AG04450 (cell line): ENCODE data around the gene PVALEF. TPM values are rescaled to one million over a fixed set of nuclear protein-coding genes. Genes with fewer than 3 reads are reported as not detected.

Source experiments
- CTCF ChIA-PET: fragments of 300-600, 350-600 bp; formaldehyde crosslinking; extraction: SDS; loops from one replicate; lab custom pipeline; 2022; ENCODE audit warnings: antibody characterized with exemption, inconsistent platforms; lab: Charles Lee
- POLR2A ChIA-PET: fragments of 350-600 bp; formaldehyde crosslinking; extraction: SDS; loops from one replicate; lab custom pipeline; 2021; ENCODE audit warnings: antibody characterized with exemption, inconsistent platforms; lab: Yijun Ruan, JAX
- DNase-seq: peaks from one replicate; pipeline ENCODE4 v3.0.0-alpha.2; 2011; ENCODE audit warnings: low read depth, low spot score
- H3K27ac ChIP-seq: one replicate; pipeline ENCODE4 v1.5.1; 2012; ENCODE audit warnings: low read depth, low read length, control low read depth
- H3K27me3 ChIP-seq: one replicate; pipeline ENCODE4 v1.6.0; 2012; ENCODE audit warnings: low read length; ENCODE audit not compliant: control insufficient read depth, insufficient read depth
- H3K4me3 ChIP-seq: 2 replicates; pipeline ENCODE4 v1.5.1; 2011; ENCODE audit warnings: mild to moderate bottlenecking, low read depth, low read length, control low read depth
- H3K9me3 ChIP-seq: 2 replicates; pipeline ENCODE4 v1.5.1; 2012; ENCODE audit warnings: low read length; ENCODE audit not compliant: control insufficient read depth, insufficient read depth
- polyA minus RNA-seq: library from RNA; depleted of rRNA, polyadenylated mRNA; stranded (reverse); fragments of >200 nt; gene quantifications from 2 replicates; pipeline ENCODE4 v1.2.3, GENCODE V29; 2011; rRNA and poly(A)+ RNA removed
- polyA plus RNA-seq: library from polyadenylated mRNA; depleted of rRNA; stranded (reverse); fragments of >200 nt; gene quantifications from 2 replicates; pipeline ENCODE4 v1.2.3, GENCODE V29; 2011; rRNA removed
- TF ChIP-seq, protein P1 (sequence below): IDR thresholded peaks from 2 replicates; pipeline ENCODE4 v1.5.1; 2011; ENCODE audit warnings: low read depth, low read length, control low read depth, inconsistent platforms

The PVALEF gene
- polyA plus RNA-seq (not detected in 2 replicates), polyA minus RNA-seq (not detected in 2 replicates)

- ChIA-PET CTCF (no interaction called here), POLR2A (no interaction called here)
- no peak for DNase-seq
- Histone ChIP-seq H3K4me3 (peak within 1 kb of the TSS; percentile 4; the same call in 1 of the 2 replicates), H3K9me3 (no peaks in the 10 kb centered on the region; the same call in 1 of the 2 replicates), H3K27me3 (peaks cover 47% of the 10 kb centered on the region), H3K27ac (no peak within 1 kb of the TSS)
- TF ChIP-seq, protein P1, sequence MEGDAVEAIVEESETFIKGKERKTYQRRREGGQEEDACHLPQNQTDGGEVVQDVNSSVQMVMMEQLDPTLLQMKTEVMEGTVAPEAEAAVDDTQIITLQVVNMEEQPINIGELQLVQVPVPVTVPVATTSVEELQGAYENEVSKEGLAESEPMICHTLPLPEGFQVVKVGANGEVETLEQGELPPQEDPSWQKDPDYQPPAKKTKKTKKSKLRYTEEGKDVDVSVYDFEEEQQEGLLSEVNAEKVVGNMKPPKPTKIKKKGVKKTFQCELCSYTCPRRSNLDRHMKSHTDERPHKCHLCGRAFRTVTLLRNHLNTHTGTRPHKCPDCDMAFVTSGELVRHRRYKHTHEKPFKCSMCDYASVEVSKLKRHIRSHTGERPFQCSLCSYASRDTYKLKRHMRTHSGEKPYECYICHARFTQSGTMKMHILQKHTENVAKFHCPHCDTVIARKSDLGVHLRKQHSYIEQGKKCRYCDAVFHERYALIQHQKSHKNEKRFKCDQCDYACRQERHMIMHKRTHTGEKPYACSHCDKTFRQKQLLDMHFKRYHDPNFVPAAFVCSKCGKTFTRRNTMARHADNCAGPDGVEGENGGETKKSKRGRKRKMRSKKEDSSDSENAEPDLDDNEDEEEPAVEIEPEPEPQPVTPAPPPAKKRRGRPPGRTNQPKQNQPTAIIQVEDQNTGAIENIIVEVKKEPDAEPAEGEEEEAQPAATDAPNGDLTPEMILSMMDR, result no peak
Measured at GRCh38 chr17:81165246-81166032, at the start of gene PVALEF. TSS of gene PVALEF (plus strand) at chr17:81165507. CDS start at chr17:81181227, 15,720 bp downstream.

DNA sequence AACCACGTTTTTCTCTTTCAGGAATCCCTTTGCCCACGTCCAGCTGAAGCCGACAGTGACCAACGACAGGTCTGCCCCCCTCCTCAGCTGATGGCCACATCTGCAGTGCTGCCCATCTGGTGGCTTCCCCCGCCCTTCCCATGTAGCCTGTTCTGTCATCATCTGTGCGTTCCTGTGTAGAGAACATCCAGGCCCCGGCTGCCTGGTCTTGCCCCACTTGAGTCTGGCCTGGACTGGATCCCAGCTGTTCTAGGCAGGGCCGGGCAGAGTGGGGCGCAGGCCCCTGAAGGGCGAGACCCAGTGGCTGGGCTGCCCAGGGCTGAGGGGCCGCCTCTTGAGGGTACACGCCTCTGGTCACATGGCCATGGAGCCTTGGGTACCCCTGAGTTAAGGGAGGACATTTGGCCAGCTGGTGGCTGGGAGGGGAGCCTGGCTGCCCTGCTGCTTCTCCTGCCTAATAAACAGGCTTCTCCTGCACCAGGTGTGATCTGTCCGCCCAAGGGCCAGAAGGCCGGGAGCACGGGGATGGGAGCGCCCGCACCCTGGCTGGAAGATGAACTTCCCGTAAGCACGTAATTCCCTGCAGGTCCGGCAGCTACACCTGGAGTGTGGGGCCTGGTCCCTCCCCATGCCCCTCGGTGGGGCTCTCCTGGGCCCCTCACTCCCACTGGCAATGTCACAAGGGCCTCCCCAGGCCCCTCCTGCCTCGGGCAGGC is 49.4 kb upstream of the PVALEF start:
- H3K9me3 ChIP-seq, result peaks cover 5% of the 10 kb centered on the region; the same call in 1 of the 2 replicates
- H3K27me3 ChIP-seq, result no peaks in the 10 kb centered on the region
- DNase-seq, result no peak
- ChIA-PET POLR2A (interaction anchor here (0.6 kb wide), 1 partner anchor 1664 kb away, joined by 7 read pairs; no protein-coding TSS in a partner anchor), CTCF (interaction anchor here (1.6 to 1.9 kb wide), 2 partner anchors 13 to 19 kb away, joined by 3 to 6 read pairs; no protein-coding TSS in a partner anchor)
- TF ChIP-seq, protein P1, result no peak
- H3K4me3 ChIP-seq, result no peak overlapping the region
- H3K27ac ChIP-seq, result no peak overlapping the region

- TF ChIP-seq, protein P1, result no peak
- CTCF ChIA-PET, result interaction anchor here (1.6 to 1.9 kb wide), 2 partner anchors 14 to 19 kb away, joined by 3 to 6 read pairs; no protein-coding TSS in a partner anchor
- DNase-seq, result no peak
- POLR2A ChIA-PET, result no interaction called here
- peaks cover 5% of the 10 kb centered on the region; the same call in 1 of the 2 replicates for H3K9me3 ChIP-seq
- peaks cover 7% of the 10 kb centered on the region for H3K27me3 ChIP-seq
- no peak overlapping the region for H3K4me3 ChIP-seq
- H3K27ac ChIP-seq, result no peak overlapping the region
Measured at GRCh38 chr17:81116704-81117103, 48.6 kb upstream of the PVALEF start.

GRCh38 chr17:81117672-81118198 is 47.6 kb upstream of the PVALEF start:
- TF ChIP-seq, protein P1, result no peak
- POLR2A ChIA-PET, result no interaction called here
- no peak overlapping the region for H3K27ac ChIP-seq
- DNase-seq, result no peak
- H3K27me3 ChIP-seq, result peaks cover 11% of the 10 kb centered on the region
- no peak overlapping the region for H3K4me3 ChIP-seq
- CTCF ChIA-PET, result no interaction called here
- H3K9me3 ChIP-seq, result peaks cover 5% of the 10 kb centered on the region; the same call in 1 of the 2 replicates
